D721Med (cell line): ENCODE measurements around the gene CCL22.

Experiments used
- DNase-seq: peaks from one replicate; pipeline ENCODE4 v3.0.0; 2011; ENCODE audit warnings: low spot score; ENCODE audit not compliant: insufficient read length
- FAIRE-seq: peaks from 2 replicates; lab custom pipeline; 2011; peaks lifted over from hg19 to GRCh38; lab: Jason Lieb, UNC
- CTCF ChIP-seq: IDR thresholded peaks from 2 replicates; pipeline ENCODE4 v1.5.1; 2012; ENCODE audit warnings: mild to moderate bottlenecking, control low read depth; ENCODE audit not compliant: insufficient read depth; ENCODE audit errors: missing control alignments

Gene CCL22

GRCh38 chr16:57401943-57402640 is 43.5 kb downstream of the CCL22 start:
- no peak for DNase-seq
- TF ChIP-seq CTCF = no peak
- FAIRE-seq = no peak

- DNase-seq (no peak), FAIRE-seq (no peak)
- TF ChIP-seq CTCF = no peak
Observed at GRCh38 chr16:57403965-57404817, 45.6 kb downstream of the CCL22 start, which contains the start of gene CCL17. Gene CCL17, plus strand, starts transcription at chr16:57404767. Its CDS starts 9,166 bp downstream, at chr16:57413933.

GRCh38 chr16:57405097-57405496 is 46.5 kb downstream of the CCL22 start:
- no peak for TF ChIP-seq CTCF
- no peak for FAIRE-seq
- no peak for DNase-seq

- FAIRE-seq (no peak), DNase-seq (no peak)
- no peak for TF ChIP-seq CTCF
Observed at GRCh38 chr16:57406881-57407280, 48.3 kb downstream of the CCL22 start.

GRCh38 chr16:57407521-57408353 is 49.2 kb downstream of the CCL22 start:
- TF ChIP-seq CTCF = no peak
- no peak for FAIRE-seq
- no peak for DNase-seq

- FAIRE-seq (no peak), DNase-seq (no peak)
- no peak for TF ChIP-seq CTCF
Observed at GRCh38 chr16:57409065-57409464, 50.5 kb downstream of the CCL22 start.
